SIG-M5 (cell line): Measurements from ENCODE around the gene PRDM2.

Experiments used
- DNase-seq: peaks from one replicate; lab custom pipeline; 2025; lab: John Stamatoyannopoulos, UW

PRDM2 gene

DNA sequence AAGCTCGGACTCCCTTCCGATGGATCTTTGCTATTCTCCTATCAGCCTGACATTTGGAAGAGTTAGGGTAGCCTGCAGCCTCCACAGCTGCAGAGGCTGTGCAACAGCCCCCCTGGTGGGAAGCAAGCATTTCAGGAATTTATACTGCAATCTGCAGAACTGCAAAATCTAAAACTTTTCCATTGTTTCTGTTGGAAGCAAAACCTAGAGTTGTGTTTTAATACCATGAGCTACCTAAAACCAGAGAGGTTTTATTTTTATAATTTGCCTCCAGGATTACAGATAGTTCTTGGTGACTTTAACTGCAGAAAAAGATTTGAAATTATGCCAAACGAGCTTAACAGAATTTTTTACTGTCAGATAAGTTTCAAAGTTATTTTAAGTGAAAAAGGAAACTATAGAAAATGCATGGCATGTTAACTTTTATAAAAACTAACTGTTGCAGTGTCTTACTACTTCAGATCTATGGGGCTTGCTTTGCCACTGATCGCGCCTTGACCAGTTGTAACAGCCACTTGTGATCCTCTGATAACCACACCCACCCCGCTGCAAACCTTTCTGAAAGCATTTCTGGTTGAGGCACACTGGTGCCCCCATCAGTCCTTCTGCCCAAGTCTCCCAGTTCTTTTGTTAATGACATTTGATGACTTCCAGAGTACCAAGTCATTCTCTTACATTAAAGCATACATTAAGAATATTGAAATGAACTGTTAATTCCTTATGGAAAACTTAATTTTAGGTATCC is 64.8 kb downstream of the PRDM2 start:
- DNase-seq = no peak

DNA sequence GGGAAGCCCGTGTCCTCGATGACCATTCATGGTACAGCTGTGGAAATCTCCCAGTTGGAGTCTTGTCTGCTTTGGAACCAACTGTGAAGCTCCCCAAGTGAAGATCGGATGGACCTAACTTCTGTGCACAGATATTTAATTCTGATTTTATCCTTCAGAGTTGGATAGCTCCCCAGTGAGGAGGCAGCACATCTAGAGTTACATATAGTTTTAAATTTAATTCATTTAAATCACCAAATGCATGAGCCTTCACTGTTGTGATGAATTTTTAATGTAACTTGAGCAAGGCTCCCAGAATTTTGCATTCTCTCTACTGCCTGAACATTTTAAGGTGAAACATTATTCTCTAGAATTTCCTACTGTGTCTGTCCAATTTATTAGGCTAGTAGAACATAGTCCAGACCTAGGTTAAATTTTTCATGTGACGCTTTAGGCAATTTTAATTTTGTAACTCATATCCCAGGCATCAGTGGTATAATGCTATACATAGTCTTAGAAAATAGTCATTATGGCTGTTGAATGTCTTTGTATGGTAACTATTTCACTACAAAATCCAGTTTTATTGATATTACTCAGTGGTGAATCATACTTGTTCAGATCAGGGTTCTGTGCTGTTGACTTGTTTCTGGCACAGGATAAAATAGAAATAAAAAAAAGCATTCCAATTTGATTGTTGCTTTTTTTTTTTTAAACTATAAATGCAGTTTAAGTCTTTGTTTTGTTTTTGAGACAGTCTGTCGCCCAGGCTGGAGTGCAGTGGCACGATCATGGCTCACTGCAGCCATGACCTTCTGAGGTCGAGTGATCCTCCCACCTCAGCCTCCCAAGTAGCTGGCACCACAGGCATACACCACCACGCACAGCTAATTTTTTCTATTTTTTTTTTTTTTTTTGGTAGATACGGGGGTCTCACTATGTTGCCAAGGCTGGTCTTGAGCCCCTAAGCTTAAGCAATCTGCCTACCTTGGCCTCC is 66.9 kb downstream of the PRDM2 start:
- no peak for DNase-seq

DNA sequence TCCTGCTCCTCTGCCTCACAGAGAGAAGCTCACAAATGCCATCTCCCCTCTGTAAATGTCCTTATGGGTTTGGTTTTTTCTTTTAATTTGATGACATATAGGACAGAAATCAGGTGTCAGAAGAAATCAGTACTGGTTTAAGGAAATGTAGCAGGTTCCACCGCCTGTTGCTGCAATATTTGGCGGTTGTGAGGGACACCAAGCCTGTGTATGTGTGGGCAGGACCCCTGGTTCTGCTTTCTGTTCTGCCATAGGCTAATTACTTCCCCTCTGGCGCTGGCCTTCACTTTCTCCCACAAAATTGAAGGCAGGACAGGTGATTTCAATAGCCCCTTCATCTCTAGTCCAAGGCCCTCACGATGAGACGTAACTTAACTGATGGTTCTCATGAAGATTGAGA is 69.2 kb downstream of the PRDM2 start:
- no peak for DNase-seq

DNA sequence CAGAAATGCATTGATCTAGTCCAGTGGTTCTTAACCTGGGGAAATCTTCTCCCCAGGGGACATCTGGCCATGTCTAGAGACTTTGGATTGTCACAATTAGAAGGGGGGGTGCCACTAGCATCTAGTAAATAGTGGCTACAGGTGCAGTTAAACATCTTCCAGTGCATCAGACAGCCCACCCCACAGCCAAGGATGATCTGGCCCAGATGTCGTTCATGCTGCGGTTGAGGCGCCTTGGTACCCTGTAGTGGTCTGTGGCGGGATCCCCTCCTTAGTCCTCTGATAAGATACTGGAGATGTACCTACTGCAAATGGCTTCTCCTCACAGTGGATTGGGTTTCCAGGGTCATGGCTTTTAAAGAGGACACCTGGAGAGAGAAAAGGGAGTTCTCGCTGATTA is 69.8 kb downstream of the PRDM2 start:
- DNase-seq = no peak

DNA sequence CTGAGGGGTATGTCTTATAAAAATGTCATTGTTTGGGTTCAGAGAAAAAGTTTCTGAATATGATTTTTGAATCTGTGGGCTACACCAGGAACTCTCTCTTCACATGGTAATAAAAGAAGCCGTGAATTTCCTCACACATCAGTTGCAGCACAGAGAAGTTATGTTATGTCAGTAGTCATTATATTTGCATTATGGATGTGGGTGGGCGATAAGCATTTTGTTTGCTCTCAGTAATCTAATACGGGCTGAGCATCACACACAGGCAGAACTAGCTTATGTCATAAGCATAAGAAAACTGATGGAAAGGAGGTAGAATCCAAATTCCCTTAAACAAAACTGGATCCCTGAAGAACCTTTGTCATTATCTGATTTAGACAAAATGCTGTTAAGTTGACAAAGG is 70.8 kb downstream of the PRDM2 start:
- DNase-seq = no peak

DNA sequence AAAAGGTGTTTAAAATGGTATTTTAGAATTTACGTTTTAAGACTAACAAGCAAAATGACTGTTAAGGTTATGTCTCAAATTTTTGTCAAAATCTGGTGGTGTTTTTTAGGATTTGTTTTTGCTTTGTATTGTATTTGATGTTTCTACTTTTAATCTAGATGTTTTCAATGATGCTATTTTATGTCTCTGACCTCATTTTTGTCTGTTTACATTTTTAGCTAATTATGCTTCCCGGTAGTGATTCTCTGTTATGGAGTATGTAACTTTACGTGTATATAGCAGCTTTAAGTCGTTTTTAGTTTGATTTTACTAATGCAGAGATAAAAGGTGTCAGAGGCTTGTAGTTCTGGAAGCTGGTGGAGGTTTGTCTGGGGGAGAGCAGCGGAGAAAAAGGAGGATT is 71.8 kb downstream of the PRDM2 start:
- DNase-seq = no peak

DNA sequence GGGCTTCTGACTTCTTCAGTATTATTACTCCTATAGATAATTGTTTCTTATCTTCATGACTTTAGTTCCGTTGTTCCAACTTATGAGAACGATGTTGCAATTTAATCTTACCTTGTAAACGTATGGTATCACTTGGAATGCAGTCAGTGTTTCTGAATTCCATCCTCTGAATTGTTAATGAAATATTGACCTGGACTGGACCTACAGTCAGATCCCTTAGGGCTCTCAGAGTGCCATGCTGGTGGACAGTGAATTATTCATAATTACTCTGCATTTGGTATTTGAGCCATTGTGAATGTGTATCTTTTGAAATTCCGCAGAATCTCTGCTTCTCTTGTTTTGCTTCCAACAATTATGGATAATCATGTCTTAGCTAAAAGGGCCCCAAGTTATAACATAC is 72.3 kb downstream of the PRDM2 start:
- DNase-seq = no peak

DNA sequence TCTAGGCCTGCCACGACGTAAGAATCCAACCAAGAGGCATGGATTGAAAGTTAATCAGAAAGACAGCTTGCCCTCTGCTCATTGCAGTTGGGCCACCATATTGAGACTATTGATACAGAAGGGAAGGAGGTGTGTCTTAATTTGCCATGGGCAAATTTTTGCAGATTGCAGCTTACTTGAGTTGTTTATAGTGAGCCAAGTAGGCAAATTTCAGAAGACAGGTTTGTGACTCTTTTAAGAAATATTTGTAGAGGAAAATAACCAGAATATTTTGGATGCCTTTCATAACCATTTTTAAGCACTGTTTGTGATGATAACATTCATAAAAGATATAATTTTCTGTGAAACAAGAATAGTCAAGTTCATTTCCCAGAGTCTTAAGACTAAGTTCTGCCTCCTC is 74.1 kb downstream of the PRDM2 start:
- DNase-seq = no peak

DNA sequence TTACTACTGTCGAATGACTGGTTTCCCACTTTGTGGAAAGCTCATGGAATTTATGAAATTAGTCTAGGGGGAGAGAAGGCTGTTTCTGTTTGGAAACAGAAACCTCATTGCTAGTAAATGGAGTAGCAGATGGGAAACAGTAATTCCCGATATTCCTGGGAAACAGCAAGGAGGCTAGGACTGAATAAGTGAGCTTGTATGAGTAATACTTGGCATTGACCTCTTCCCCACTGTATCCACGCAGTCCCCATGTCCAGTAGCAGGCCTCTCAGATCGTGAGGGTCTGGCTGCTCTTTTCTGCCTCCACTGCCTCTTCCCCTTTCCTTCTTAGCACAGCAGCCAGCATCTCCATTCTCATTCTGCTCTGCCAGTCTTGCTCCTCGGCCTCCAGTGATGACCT is 75.5 kb downstream of the PRDM2 start:
- no peak for DNase-seq

DNA sequence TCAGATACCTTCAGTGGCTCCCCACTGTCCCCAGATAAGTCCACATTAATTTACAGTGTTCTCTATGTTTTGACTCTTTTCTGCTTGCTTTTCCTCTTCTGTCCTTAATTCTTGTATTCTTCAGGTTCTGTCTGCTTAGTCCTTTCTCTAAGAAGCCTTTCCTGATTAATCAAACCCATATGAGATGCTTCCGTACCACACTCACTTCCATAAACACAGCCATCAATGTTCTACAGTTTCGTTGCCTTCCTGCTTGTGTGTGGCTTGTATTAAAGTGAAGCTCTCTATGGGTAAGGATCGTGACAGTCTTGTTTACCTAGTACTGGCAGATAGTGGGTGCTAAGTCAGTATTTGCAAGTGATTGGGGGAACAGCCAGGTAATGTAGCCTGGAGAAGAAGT is 75.9 kb downstream of the PRDM2 start:
- DNase-seq = no peak

DNA sequence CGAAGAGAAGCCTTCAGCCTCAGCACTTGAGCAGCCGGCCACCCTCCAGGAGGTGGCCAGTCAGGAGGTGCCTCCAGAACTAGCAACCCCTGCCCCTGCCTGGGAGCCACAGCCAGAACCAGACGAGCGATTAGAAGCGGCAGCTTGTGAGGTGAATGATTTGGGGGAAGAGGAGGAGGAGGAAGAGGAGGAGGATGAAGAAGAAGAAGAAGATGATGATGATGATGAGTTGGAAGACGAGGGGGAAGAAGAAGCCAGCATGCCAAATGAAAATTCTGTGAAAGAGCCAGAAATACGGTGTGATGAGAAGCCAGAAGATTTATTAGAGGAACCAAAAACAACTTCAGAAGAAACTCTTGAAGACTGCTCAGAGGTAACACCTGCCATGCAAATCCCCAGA is 78.4 kb downstream of the PRDM2 start:
- DNase-seq = no peak

DNA sequence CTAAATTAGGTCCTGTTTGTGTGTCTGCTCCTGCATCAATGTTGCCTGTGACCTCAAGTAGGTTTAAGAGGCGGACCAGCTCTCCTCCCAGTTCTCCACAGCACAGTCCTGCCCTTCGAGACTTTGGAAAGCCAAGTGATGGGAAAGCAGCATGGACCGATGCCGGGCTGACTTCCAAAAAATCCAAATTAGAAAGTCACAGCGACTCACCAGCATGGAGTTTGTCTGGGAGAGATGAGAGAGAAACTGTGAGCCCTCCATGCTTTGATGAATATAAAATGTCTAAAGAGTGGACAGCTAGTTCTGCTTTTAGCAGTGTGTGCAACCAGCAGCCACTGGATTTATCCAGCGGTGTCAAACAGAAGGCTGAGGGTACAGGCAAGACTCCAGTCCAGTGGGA is 79.9 kb downstream of the PRDM2 start:
- DNase-seq = no peak

DNA sequence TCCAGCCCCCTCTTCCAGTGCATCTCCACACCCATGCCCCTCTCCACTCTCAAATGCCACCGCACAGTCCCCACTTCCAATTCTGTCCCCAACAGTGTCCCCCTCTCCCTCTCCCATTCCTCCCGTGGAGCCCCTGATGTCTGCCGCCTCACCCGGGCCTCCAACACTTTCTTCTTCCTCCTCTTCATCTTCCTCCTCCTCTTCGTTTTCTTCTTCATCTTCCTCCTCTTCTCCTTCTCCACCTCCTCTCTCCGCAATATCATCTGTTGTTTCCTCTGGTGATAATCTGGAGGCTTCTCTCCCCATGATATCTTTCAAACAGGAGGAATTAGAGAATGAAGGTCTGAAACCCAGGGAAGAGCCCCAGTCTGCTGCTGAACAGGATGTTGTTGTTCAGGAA is 80.8 kb downstream of the PRDM2 start:
- DNase-seq = no peak

DNA sequence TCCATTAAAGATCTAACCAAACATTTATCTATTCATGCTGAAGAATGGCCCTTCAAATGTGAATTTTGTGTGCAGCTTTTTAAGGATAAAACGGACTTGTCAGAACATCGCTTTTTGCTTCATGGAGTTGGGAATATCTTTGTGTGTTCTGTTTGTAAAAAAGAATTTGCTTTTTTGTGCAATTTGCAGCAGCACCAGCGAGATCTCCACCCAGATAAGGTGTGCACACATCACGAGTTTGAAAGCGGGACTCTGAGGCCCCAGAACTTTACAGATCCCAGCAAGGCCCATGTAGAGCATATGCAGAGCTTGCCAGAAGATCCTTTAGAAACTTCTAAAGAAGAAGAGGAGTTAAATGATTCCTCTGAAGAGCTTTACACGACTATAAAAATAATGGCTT is 81.2 kb downstream of the PRDM2 start:
- no peak for DNase-seq

DNA sequence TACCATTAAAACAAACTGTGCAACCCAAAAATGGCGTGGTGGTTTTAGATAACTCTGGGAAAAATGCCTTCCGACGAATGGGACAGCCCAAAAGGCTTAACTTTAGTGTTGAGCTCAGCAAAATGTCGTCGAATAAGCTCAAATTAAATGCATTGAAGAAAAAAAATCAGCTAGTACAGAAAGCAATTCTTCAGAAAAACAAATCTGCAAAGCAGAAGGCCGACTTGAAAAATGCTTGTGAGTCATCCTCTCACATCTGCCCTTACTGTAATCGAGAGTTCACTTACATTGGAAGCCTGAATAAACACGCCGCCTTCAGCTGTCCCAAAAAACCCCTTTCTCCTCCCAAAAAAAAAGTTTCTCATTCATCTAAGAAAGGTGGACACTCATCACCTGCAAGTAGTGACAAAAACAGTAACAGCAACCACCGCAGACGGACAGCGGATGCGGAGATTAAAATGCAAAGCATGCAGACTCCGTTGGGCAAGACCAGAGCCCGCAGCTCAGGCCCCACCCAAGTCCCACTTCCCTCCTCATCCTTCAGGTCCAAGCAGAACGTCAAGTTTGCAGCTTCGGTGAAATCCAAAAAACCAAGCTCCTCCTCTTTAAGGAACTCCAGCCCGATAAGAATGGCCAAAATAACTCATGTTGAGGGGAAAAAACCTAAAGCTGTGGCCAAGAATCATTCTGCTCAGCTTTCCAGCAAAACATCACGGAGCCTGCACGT is 82.1 kb downstream of the PRDM2 start:
- no peak for DNase-seq

DNA sequence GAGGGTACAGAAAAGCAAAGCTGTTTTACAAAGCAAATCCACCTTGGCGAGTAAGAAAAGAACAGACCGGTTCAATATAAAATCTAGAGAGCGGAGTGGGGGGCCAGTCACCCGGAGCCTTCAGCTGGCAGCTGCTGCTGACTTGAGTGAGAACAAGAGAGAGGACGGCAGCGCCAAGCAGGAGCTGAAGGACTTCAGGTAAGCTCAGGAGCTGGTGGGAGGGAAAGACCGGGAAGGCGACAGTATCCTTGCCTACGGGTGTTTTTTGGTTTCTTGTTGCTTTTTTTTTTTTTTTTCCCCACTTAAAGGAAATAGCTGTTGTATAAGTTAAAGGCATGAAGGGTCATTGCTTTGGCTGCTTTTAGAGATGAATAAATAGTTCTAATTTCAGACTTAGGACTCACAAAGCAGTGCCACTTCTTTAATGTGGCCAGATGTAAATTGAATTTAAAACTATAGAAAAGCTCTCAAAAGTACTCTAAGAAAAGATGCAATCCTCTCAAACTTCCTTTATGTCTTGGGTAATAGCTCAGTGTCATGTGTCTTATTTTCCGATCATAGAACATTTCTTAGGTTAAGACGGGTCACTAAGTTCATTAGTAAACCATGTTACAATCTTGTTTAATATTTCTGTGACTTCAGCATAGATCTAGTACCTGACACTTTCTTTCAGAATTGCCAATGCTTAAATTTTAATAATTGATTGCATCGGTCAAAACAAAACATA is 82.8 kb downstream of the PRDM2 start:
- no peak for DNase-seq

DNA sequence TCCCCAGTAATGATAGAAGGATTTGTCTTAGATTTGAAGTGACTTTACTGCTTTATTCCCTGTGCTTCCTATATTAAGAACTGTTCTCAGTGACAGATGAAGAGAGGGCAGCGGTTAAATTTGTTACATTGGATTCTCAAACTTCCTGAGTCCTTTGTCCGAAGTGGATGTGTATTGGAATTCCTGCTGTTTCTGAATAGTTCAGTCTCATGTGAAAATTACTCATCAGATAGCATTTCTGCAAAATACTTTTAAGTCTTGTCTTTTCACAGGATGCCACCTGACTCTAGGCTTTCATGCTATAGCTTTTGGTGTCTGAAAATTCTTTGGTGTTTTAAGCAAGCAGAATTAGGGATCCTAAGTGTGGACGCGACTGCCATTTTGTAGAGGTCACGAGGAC is 83.6 kb downstream of the PRDM2 start:
- DNase-seq = no peak

DNA sequence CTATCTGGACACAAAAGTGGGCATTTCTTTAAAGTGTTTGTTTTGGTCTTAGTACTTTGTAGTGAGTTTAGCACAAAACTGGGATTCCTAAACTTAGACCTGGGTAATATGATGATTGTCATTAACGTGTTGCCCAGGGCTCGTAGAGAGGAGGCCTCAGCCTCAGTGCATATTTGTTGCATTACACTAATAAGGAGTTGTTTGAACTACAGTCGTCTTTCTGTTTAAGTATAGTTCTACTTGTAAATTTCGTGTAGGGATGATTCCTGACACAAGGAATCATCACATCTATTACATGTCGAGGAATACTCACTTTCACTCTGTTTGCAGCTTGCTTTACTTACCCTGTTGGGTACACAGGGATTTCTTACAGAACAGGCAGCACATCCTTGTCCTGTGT is 85.0 kb downstream of the PRDM2 start:
- DNase-seq = no peak

DNA sequence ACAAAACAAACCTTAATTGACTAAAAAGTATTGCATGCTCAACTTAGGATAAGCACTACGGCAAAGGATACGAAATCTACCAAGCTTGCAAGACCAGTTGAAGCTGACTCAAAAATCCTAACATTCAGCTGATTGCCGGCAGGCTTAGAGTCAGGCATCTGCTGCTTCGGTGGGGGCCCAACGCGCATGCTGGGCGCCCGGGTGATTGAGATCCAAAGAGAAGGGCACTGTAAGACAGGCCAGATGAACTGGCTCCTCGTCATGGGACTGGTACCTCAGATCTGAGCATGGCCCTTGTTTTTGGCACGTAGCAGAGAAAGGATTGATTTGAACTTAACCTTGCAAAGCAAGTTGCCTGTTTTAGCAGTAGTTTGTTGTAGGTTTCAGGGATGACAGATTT is 86.6 kb downstream of the PRDM2 start:
- DNase-seq = no peak

DNA sequence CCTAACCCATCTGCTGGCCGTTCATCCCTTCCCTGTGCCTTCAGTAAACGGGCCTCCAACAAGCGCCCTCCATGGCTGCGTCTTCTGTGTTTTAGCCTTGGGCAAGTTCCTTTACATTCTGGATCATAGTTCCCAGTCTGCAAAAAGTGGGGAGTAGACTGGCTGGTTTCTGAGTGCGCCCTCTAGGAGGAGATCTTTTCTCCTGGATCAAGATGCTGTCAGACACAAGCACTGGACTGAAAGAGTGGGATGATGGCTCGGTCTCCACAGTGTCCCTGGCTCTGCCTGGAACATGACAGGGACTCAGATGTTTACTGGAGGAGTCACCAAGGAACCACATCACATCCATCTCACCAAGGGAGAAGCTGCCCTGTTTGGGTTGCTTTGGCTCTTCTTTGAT is 88.8 kb downstream of the PRDM2 start:
- DNase-seq = no peak

DNA sequence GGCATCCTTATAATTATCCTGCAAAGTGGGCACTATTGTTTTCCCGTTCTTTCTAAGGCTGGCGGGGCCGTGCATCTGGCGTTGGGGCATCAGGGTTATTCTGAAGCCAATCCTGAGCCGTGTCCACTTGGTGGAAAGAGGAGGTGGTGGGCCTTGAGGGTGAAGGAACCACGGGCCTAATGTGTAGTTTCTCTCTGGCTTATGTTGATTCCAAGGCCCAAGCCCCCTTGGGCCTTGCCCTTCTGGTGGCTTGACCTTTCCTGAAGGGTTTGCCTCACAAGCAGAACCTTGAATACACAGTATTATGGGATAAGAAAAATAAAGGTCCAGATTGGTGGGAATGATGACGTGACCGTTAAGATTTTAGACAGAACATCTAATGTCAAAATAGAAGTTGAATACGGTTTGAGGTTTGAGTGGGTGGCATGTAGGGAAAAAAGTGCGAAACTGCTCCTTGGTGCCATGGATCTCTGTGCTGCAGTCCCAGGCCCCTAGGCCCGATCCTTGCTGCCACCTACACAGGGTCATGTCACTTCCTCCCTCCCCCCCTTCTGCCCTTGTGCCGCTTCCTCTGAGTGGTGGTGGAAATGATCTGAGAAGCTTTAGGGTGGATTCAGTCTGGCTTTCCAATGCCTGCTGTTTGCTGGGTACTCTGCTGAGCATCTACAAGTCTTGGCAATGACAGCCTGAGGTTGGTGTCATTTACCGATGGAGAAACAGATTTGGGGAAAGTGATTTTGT is 90.5 kb downstream of the PRDM2 start:
- no peak for DNase-seq
